Middle frontal gyrus (tissue), 1 donor: ENCODE results near the gene SCPEP1.
"Not testable (repeated sequence)": the region's sequence is repeated elsewhere in the genome, so short reads cannot be mapped to it uniquely, and the experiment has no call there.

Experiments
- DNase-seq: peaks from one replicate; pipeline ENCODE4 v3.0.0-alpha.2; 2015; ENCODE audit warnings: low spot score; ENCODE audit errors: extremely low spot score

SCPEP1 gene

GRCh38 chr17:56960596-56961538, 17.1 kb upstream of the SCPEP1 start, which contains the start of gene COIL:
COIL (minus strand) TSS chr17:56961050; CDS start chr17:56961019, 31 bp downstream.
- peak; percentile 90 for DNase-seq

- DNase-seq = not testable (repeated sequence)
These were observed 12.7 kb upstream of the SCPEP1 start for GRCh38 chr17:56965241-56965640.

- not testable (repeated sequence) for DNase-seq
These were observed 12.2 kb upstream of the SCPEP1 start for GRCh38 chr17:56965681-56966080.

GRCh38 chr17:56966338-56966737, 11.6 kb upstream of the SCPEP1 start:
- no peak for DNase-seq

- no peak for DNase-seq
These were observed 7.0 kb upstream of the SCPEP1 start for GRCh38 chr17:56970974-56971373.

- no peak for DNase-seq
These were observed 5.7 kb upstream of the SCPEP1 start for GRCh38 chr17:56972111-56972730.

GRCh38 chr17:56973520-56973919, 4.4 kb upstream of the SCPEP1 start:
- no peak for DNase-seq

GRCh38 chr17:56974055-56974454, 3.9 kb upstream of the SCPEP1 start:
- DNase-seq = no peak

- no peak for DNase-seq
These were observed 2.3 kb upstream of the SCPEP1 start for GRCh38 chr17:56975656-56976055.

- DNase-seq = no peak
These were observed 856 bp upstream of the SCPEP1 start for GRCh38 chr17:56976941-56977608.

GRCh38 chr17:56978441-56979090, 635 bp downstream of the SCPEP1 start:
- DNase-seq = no peak

GRCh38 chr17:56979091-56979480, 1.2 kb downstream of the SCPEP1 start:
- no peak for DNase-seq

GRCh38 chr17:56980526-56980925, 2.6 kb downstream of the SCPEP1 start:
- DNase-seq = not testable (repeated sequence)

- DNase-seq = no peak
These were observed 4.4 kb downstream of the SCPEP1 start for GRCh38 chr17:56982312-56982711.

- DNase-seq = no peak
These were observed 5.4 kb downstream of the SCPEP1 start for GRCh38 chr17:56983366-56983765.

GRCh38 chr17:56985371-56986162, 7.6 kb downstream of the SCPEP1 start:
- DNase-seq = no peak

- DNase-seq = no peak
These were observed 9.4 kb downstream of the SCPEP1 start for GRCh38 chr17:56987283-56987834.

GRCh38 chr17:56988901-56989572, 11.1 kb downstream of the SCPEP1 start:
- no peak for DNase-seq

- DNase-seq = no peak
These were observed 14.4 kb downstream of the SCPEP1 start for GRCh38 chr17:56992364-56992763.
